MM.1S (cell line): ENCODE results near the gene GADD45G.

Experiments
- DNase-seq: peaks from one replicate; pipeline ENCODE4 v3.0.0-alpha.2; 2015
- H2AFZ ChIP-seq: fragments of 300-600 bp; sonication (generic); 2 replicates; pipeline ENCODE4 v1.6.0; 2016; ENCODE audit warnings: antibody characterized with exemption, low read length
- H3F3A ChIP-seq: fragments of 300-600 bp; sonication (generic); 2 replicates; pipeline ENCODE4 v1.6.1; 2016; ENCODE audit warnings: mild to moderate bottlenecking, antibody characterized with exemption, low read length, moderate library complexity, mixed read lengths; ENCODE audit not compliant: insufficient read depth
- H3K27ac ChIP-seq: fragments of 300-600 bp; sonication (generic); 2 replicates; pipeline ENCODE4 v1.5.1; 2016; ENCODE audit warnings: mild to moderate bottlenecking, low read length
- H3K27me3 ChIP-seq: fragments of 300-600 bp; sonication (generic); replicated peaks from 2 replicates; pipeline ENCODE4 v1.6.0; 2016; ENCODE audit warnings: low read length; ENCODE audit not compliant: insufficient read depth
- H3K36me3 ChIP-seq: fragments of 300-600 bp; sonication (generic); replicated peaks from 2 replicates; pipeline ENCODE4 v1.6.1; 2016; ENCODE audit warnings: mild to moderate bottlenecking, low read length, mixed read lengths; ENCODE audit not compliant: insufficient read depth
- H3K4me1 ChIP-seq: fragments of 300-600 bp; sonication (generic); 2 replicates; pipeline ENCODE4 v1.6.1; 2016; ENCODE audit warnings: low read length, mixed read lengths
- H3K4me2 ChIP-seq: fragments of 300-600 bp; sonication (generic); 2 replicates; pipeline ENCODE4 v1.6.0; 2016; ENCODE audit warnings: low read depth, low read length
- H3K4me3 ChIP-seq: fragments of 300-600 bp; sonication (generic); 2 replicates; pipeline ENCODE4 v1.5.1; 2016; ENCODE audit warnings: low read length, mixed read lengths
- H3K79me2 ChIP-seq: fragments of 300-600 bp; sonication (generic); 2 replicates; pipeline ENCODE4 v1.6.1; 2016; ENCODE audit warnings: mixed run types, low read length, mixed read lengths
- H3K9ac ChIP-seq: fragments of 300-600 bp; sonication (generic); 2 replicates; pipeline ENCODE4 v1.6.1; 2016; ENCODE audit warnings: low read length, mixed read lengths
- H3K9me2 ChIP-seq: fragments of 300-600 bp; sonication (generic); replicated peaks from 2 replicates; pipeline ENCODE4 v1.6.1; 2016; ENCODE audit warnings: mild to moderate bottlenecking, low read length, mixed read lengths; ENCODE audit not compliant: insufficient read depth
- H3K9me3 ChIP-seq: fragments of 300-600 bp; sonication (generic); replicated peaks from 2 replicates; pipeline ENCODE4 v1.6.1; 2016; ENCODE audit warnings: mild to moderate bottlenecking, low read length, mixed read lengths; ENCODE audit not compliant: insufficient read depth
- H4K20me1 ChIP-seq: fragments of 300-600 bp; sonication (generic); 2 replicates; pipeline ENCODE4 v1.6.1; 2016; ENCODE audit warnings: mild to moderate bottlenecking, low read length, moderate library complexity, mixed read lengths; ENCODE audit not compliant: insufficient read depth
- CTCF ChIP-seq: fragments of 300-600 bp; sonication (generic); IDR thresholded peaks from 2 replicates; pipeline ENCODE4 v1.5.1; 2016; ENCODE audit warnings: antibody characterized with exemption, low read length, mixed read lengths
- EZH2 ChIP-seq: fragments of 300-600 bp; sonication (generic); optimal IDR thresholded peaks from 2 replicates; pipeline ENCODE3; 2017; ENCODE audit warnings: low read depth, mild to moderate bottlenecking, antibody characterized with exemption, low read length, mixed read lengths
- EZH2phosphoT487 ChIP-seq: fragments of 300-600 bp; sonication (generic); IDR thresholded peaks from 2 replicates; pipeline ENCODE4 v1.6.1; 2018; ENCODE audit warnings: antibody characterized with exemption, low read length

GADD45G gene

GRCh38 chr9:89655056-89655989 is 50.5 kb downstream of the GADD45G start:
- Histone ChIP-seq H3K27ac (no peak overlapping the region), H3K9me3 (no peaks in the 10 kb centered on the region), H3K4me2 (no peak overlapping the region)

More at GRCh38 chr9:89655056-89655989, 50.5 kb downstream of the GADD45G start:
- Histone ChIP-seq H2AFZ (no peak overlapping the region), H3K36me3 (no peaks in the 10 kb centered on the region), H4K20me1 (no peaks in the 10 kb centered on the region), H3K4me1 (no peaks in the 10 kb centered on the region), H3F3A (no peaks in the 10 kb centered on the region), H3K79me2 (no peaks in the 10 kb centered on the region), H3K4me3 (no peak overlapping the region), H3K9me2 (no peaks in the 10 kb centered on the region), H3K27me3 (no peaks in the 10 kb centered on the region), H3K9ac (no peak overlapping the region)
- no peak for DNase-seq
- TF ChIP-seq CTCF (no peak), EZH2phosphoT487 (no peak), EZH2 (no peak)
